HG03432 (cell line): ENCODE data around the gene DLK1.

Source experiments
- ATAC-seq: cut with Tn5 transposase; IDR thresholded peaks from one replicate; pipeline ENCODE4 v1.9.1; 2021; ENCODE audit warnings: mild to moderate bottlenecking, moderate library complexity; ENCODE audit not compliant: unreplicated experiment

Gene DLK1

DNA sequence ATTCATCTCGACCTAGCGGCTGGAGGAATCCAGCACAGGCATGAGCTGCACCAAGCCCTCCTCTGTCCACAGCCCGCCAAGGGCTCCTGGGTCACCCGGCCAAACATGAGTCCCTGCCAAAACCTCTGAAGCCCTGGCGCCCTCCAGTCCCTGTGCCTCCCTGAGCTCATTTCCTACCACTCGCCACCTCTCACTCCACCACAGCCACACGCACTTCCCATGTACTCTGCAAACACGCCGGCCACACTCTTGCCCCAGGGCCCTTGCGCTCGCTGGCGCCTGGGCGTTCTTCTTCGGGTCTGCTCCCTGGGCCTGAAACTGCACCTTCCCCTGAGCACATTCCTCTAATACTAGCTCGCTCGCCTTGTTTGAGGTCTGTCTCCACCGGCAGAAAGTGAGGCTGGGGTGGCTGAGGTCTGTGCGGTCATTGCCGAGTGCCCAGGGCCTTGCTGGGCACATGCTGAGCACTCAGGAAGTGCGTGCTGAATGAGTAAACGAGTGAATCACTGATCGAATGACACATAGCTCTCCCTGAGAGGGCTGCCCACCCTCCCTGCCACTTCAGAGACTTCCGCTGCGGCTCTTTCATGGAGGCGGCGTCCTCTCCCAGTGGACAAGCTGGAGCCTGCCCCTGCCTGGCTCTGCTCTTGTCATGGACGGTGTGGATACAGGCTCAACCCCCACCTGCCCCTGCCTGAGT, 33.7 kb upstream of the DLK1 start:
- no peak for ATAC-seq

- no peak for ATAC-seq
These were observed 32.7 kb upstream of the DLK1 start for GRCh38 chr14:100693877-100694578.

DNA sequence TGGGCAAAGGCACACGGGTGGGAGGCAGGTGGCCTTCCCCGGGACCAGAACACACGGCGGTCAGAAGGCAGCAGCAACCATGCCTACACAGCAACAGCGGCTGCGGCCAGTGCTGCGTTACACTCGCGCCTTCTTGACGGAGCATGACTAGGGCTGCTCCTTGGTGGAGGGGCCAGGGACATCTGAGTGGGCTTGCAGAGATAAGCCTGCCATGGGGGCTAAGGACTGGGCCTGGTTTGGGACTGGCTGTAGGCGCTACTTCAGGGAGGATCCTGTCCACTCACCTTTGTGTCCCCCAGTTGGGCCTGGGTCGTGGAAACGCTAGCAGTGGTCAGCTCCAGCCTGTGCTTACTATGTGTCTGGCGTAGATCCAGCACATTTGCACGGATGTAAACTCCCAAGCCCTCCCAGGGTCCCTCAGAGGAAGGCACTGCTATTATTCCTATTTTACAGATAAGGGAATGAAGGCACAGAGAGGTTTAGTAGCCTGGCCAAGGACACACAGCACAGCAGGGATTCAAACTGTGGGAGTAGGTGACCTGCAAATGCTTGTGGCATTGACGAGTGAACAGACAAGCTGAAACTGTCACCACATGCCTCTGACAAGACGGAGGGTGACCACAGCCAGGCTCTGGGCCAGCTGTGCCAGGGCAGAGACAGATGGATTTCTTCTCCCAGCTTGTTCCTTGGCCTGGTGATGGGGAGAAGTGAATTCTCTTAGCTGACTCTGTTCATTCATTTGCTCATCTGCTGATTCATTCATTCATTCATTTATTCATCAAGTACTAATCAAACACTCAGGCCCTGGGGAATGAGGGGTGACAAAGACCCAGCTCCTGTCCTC, 31.9 kb upstream of the DLK1 start:
- ATAC-seq = no peak

DNA sequence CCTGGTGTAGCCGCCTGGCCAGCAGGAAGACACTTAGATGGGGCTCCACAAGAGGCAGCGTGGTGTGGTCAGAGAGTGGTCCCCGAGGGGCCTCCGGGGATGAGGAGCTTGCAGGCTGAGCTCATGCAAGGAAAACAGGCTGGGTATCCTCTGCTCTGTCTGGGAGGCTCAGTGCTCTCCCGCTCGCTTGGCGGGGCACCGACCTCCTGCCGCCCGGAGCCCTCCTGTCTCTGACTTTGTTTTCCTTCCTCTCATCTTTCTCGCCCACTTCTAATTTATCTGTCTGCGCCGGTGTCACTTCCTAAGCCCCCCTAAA, 31.3 kb upstream of the DLK1 start:
- no peak for ATAC-seq

DNA sequence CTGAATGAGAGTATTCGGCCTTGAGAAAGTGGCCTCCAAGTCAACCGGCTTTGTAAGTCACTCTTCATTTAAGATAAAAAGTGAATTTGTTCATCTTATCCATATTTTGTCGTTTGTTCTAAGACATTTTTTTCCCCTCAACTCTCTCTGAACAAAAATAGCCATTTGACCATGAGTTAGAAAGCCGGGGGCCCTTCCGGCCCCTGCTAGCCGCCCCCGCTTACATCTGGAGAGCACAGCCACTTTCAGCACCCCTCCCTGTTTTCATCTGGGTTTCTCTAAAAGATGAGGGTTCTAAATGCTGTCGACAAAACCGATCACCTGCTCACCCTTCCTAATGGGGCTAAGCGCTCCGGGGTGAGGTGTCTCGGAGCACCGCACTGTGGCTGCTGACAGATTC, 30.7 kb upstream of the DLK1 start:
- ATAC-seq = no peak

DNA sequence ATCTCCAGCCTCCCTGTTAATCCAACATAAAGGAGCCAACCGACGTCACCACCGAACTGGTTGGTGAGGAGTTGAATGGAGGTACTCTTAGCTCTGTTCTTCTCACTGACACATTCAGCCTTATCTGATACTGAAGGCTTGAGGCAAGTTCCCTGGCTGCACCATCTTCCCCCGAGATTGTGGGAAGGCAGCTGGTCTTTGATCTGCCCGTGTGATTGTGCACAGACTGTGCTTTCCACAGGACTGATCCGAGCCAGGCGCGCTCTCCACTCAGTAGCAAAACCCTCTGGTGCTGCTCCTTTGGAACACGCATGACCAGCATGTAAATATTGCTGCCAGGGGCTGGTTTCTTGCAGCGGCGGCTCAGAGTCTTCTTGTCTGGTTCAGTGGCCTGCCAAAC, 30.1 kb upstream of the DLK1 start:
- ATAC-seq = no peak

- ATAC-seq = no peak
These were observed 28.6 kb upstream of the DLK1 start for GRCh38 chr14:100698066-100698465.

DNA sequence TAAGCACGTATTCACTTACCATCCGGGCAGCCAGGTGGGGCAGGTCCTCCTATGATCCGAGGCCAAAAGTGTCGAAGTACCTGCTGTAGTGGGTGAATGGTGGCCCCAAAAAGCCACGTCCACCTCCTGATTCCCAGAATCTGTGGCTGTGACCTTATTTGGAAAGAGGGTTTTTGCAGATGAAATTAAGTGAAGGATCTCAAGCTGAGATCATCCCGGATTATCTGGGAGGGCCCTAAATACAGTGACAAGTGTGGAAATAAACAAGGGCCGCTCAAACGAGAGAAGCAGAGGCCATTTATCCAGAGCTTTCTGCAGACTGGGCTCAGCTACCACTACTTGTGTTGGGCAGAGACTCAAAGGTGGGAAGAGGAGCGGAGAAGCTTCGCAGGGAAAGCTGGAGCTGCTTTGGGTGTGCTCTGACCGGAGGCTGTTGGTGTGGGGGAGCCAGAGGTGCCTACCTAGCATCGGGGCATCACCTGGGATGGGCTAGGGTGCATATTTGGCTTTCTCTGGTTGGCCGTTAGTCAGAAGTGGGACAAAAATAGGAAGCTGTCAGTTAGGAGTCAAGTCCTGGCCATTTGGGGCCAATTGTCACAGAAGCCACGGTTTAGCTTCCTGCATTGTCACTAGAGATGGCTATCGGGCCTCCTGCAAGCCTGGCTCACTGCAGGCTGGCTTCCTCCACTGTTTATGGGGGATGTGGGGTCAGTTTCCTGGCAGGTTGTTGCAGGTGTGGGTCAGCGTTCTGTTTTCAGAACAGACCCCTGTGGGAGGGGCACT, 27.8 kb upstream of the DLK1 start:
- ATAC-seq = no peak

- no peak for ATAC-seq
These were observed 25.4 kb upstream of the DLK1 start for GRCh38 chr14:100701314-100701713.

GRCh38 chr14:100702590-100702989, 24.1 kb upstream of the DLK1 start:
- no peak for ATAC-seq

DNA sequence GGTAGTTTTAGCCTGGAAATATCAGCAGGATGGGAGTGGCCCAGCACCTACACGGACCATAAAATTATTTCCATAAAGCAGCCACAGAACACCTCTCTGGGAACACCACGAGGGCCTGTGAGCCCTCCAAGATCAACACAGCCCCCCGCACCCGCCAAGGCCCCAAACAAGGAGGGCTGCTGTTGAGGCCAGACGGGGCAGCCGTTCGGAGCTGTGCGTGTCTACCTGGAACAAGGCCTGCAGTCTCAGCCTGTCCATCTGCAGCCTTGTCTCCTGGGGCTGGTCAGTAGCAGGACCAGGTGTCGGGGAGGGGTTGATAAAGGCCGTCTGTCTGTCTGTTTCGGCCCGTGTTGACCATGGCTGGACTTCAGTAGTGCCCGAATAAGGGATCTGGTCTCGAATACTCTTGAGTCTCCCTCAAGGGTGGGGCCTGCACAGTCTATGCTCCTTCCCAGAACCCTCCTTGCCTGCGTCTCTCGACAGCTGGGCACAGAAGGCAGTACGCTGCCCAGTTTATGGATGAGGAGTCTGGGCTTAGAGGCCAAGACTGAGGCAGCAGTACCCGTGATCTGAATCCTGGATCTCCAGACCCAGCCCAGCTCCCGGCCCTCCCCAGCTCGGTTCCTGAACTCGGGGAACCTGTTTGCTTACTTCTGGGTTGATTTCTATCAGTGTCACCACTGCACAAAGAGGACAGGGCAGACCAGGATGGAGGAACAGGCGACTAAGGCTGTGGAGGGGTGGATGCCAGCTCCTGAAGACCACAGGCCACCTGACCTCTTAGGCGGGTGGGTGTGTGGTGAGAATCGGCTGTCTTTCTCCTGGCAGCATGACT, 23.1 kb upstream of the DLK1 start:
- ATAC-seq = no peak

DNA sequence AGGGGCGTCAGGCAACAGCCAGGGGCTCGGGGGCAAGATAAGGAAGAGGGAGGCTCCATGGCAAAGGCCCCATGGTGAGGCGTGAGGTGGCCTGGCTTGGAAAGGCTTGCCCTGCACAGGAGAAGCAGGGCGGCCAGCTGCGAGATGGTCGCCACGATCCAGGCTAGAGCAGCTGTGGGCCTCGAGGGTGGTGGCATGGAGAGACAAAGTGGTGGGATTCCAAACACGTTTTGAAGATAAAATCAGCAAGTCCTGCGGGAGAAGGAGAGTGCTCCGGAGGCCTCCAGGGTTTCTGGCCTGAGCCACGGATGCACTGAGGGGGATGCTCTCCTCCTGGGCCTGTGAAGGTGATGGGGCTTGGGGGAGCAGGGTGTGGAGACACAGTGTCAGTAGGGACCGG, 20.5 kb upstream of the DLK1 start:
- ATAC-seq = no peak

GRCh38 chr14:100706860-100707259, 19.8 kb upstream of the DLK1 start:
- ATAC-seq = no peak

DNA sequence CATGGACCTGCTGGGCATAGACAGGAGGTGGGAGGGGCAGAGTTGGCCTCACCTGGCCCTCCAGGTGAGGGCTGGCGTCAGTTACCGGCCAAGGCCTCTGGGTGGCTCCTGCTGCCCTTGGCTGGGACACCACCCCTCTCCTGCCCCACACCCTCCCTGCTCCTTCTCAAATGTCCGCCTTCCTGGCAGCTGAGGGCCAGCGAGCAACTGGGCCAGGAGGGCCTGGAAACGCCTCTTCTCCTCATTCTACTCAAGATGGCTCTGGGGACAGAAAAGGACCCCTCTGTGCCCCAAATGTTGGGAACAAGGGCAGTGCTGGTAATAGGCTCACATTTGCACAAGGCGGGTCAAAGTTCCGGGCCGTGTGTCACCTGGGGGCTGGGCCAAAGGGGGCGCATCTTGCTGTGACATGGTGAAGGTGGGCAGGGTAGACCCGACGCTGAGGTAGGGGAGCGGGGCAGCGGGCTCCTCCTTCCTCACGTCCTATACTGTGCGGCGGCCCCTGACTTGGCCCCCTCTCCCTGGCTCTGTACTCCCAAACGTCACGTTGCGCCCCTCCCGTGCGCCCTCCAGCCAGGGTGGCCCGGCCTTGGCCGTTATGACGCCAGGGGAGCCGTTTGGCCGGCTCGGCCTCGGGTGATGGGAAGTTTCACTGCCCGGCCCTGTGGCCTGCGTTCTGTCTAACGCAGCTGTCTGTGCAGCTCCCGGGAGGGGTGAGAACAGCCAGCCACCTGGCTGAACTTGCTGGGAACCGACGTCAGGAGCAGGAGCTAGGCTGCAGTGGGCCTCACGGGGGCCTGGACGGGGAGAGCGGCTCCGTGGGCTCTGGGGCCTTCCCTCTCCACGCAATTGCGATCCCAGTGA, 18.0 kb upstream of the DLK1 start:
- no peak for ATAC-seq

DNA sequence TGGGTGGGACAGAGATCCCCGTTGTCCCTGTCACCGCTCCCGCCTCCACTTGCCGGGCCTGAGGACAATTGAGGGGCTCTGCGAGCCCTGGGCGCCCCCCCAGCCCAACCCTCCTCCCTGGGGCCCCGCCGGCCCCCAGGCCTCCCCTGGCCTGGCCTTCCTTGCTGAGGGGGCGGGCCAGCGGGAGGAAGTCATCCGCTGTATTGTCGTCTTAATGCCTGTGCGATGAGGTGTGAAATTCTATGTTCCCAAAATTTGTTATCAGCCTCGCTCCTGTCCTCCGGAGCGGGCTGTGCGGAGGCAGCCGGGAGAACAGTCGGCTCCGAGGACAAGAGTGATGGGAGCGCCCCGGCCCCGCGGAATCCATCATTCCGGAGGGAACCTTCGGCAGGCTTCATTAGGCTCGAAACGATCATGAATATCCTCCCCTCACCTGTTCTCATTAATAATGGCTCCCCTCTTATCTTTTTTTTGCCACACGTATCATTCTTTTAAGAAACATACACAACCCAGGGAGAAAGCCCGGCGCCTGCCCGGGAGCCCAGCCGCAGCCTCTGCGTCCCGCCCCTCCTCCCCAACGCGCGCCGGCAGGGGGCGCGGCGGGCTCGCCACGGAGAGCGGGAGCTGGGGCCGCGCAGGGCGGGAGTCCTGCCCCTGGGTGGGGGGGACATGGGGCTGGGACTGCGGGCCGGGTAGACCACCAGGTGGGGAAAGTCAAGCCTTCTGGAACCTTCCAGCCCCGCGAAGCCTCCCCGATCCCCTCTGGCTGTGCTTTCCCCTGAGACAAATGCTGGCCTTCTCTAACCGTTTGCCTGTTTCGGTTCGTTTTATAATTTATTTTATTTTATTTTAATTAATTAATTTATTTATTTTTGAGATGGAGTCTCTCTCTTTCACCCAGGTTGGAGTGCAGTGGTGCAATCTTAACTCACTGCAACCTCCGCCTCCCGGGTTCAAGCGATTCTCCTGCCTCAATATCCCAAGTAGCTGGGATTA, 17.1 kb upstream of the DLK1 start:
- ATAC-seq = no peak

- ATAC-seq = no peak
These were observed 16.3 kb upstream of the DLK1 start for GRCh38 chr14:100710391-100710790.

DNA sequence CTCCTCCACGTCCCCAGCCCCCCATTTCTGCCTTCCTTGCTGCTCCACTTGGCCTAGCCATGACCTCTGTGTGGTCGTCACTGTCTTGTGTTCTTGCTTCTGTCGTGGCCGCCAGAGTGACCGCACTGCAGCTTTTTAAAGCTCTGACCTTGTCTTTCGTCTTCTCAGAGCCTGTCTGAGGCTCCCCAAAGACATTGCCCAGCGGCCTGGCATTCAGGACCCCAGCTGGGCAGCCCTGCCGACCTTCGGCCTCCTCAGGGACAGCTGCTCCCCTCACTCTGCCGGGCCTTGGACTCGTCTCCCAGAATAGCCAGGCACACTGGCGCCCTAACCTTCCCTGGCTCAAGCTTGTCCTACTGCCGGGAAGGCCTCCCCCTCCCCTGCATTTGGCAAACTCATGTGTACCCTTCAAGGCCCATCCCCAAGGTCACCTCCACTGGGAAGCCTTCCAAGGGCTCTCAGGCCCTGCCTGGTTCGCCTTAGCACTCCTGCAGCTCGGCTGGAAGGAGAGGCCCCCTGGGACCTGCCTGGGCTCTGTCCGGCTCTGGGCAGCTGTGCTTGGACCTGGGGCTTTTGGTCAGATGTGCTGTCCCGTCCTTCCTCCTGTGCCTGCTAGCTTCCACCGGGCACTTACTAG, 15.7 kb upstream of the DLK1 start:
- no peak for ATAC-seq

DNA sequence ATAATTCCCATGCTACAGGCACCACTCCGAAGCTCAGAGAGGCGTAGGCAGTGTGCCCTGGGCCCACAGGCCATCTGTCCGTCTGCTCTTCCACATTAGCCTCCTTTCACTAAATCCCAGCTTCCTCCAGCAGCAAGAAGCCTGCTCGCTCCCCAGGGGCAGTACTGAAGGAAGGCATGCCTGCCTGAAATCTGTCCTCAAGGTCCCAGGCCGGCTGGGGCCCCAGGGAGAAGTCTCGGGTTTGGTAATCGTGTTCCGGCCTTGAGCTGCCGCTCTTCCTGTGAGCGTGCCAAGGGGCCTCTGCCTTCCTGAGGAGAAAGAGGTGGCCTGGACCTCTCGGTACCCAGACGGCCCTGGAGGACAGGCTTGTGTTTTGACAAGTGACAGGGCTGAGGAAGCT, 15.2 kb upstream of the DLK1 start:
- ATAC-seq = no peak
